NCI-H128 (cell line): ENCODE measurements around the gene GRK5.

Experiments
- DNase-seq: peaks from one replicate; lab custom pipeline; 2025; ENCODE audit not compliant: unreplicated experiment; lab: John Stamatoyannopoulos, UW

GRK5 gene

DNA sequence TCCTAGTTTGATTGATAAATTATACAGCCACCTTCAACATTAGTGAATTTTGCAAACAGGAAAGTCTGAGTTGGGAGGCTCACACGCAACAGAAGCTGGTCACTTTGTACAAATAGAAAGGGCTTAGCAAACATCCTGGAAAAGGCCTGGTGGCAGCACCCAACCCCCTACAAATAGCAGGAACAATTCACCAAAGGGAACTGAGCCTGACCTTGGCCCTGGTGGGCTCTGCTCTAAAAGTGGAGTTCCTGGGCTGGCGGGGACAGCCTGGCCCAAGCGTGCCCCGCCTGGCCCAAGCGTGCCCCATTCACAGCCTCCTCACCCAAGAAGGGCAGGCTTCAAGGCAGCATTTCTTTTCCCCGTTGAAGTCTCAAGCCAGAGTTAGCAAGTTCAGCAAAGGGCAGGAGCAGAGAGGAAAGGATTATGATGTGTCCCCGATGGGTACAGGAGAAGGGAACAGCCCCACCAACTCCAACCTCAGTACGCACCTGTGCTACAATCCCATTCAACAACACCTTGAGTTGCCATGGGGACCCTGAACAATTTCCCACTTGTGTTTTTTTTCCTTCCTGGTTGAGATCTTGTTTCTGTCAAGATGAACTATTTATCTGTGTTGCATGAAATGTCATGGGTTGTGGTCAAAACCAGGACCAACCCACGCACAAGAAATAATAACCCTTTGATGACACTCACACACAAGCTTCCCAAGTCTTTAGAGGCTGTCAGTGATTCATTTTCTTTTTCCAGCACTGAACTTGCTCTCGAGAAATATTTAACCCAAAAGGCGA is 291.7 kb downstream of the GRK5 start:
- DNase-seq = no peak

DNA sequence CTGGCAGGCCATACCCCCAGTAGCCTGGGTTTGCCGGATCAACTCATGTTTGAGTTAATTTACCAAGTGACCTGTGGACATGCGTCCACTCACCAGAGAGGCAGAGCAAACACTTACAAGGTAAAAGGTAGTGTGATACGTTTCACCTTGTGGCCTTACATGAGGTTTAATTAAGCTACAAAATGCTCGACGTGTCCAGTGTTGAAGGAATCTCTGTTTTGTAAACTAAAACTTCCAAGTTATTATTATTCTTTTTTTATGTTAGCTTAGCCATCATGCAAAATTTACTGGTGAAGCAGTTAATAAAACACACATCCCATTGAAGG is 292.3 kb downstream of the GRK5 start:
- DNase-seq = no peak

DNA sequence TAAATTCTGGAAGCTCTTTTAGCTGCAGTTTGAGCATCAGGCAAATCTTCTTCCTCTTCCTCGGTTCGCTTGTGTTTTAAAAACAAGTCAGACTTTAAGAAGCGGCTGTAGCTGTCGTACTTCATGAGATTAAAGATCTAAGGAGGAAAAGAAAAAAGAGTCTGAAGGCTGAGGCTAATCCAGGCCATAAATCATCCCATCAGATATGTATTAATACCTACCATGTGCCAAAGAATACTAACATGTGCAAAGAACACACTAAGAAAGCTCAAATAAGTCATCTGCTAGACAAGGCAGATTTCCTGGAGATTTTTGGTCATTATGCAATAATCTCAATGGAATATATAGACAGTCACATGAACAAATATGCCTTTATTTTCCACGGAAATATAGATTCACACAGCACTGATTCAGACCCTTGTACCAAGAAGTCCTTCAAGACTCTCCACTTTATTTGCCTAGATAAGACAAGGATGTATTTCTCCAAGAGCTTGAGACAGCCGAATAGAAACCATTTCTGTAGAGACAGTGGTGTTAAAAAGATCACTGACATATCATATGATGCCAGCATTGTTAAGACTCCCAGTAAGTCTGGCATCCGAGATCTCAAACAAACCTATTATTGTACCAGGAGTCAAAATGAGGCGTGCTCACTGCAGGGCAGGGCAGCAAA is 292.9 kb downstream of the GRK5 start:
- no peak for DNase-seq

DNA sequence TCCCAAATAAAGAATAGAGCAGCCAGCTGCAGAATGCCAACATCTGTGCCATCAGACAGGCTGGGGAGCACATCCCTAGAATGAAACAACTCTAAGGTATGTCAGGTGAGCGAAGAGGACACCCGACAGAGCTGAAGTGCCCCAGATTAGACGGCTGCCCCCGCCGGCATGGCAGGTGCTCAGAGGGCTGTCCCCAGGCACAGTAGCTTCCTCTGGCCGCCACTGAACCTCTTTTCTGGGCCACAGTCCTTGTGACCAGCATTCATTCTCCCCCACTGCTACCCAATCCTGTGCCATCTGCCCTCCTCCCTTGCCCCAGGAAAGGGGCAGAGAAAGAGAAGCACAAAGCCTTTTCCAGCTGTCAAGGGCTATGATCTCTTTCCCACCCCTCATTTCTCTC is 293.4 kb downstream of the GRK5 start:
- DNase-seq = no peak

DNA sequence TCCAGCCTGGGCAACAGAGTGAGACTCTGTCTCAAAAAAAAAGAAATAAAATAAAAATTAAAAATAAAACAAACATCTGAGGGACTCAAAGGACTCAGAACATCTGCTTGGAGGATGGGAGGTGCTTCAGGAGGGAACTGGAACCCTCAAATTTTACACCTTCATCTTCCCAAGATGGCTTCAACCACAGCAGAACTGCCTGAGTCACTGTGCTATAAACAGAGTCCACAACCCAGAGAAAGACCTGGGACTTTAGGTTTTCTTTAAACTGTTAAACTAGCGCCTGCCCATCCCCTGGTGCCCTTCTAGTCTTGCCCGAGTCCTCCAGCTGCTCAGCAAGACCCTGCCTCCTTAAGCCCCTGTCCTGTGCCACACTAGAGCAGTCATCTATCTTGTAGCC is 294.3 kb downstream of the GRK5 start:
- DNase-seq = no peak

DNA sequence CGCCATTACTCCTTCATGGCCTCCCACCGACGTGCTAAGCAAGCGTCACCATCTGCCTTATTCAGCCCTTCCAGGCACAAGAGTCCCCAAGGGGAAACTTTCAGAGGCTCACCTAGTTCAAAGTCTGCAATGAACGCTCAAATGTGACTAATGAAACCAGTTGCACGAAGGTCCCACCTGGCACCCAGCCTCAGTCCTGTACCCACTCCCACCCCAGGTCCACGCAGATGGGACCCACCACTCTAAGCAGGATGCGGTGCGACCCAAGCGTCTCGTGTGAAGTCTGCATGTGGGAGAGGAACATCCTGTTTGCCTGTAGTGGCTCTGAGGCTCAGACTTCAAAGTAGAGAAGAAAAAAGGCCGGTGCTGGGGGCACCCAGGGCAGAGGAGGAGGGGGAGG is 294.8 kb downstream of the GRK5 start:
- DNase-seq = no peak

DNA sequence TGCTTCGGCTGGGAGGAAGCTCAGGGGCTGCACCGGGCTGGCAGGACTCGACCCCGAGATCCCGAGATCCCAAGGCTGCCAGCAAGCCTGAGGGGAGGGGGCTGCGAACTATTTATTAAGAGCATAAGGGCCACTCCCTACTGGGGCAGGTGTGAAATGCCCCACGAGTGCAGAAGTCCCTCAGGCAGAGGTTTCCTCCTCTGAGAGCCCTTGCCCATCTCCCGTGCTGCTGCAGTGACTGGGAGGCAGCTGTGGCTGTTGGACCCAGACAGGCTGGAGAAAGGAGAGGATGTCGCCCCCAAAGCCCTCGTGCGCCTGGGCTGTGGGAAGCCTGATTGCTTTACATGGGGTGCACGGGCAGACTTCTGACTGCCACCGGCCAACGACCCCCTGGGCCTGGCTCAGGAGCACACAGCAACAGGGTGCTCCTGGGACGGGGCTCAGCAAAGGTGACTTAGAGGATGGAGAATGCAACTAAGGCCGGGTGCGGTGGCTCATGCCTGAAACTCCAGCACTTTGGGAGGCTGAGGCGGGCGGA is 295.3 kb downstream of the GRK5 start:
- no peak for DNase-seq

DNA sequence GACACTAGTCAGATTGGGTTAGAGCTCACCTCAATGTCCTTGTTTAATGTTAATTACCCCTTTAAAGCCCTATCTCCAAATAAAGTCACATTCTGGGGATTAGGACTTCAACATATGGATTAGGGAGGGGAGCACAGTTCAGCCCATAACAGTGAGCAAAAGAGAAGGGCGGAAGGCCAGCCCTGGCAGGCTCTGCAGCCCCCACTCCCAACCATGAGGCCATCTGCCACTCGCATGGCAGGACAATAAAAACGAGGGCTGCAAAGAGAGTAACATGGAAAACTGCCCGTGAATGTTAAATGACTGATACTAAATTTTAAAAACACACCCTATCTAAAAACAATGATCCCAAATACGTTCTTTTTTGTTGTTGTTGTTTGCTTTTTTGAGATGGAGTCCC is 296.4 kb downstream of the GRK5 start:
- DNase-seq = no peak

DNA sequence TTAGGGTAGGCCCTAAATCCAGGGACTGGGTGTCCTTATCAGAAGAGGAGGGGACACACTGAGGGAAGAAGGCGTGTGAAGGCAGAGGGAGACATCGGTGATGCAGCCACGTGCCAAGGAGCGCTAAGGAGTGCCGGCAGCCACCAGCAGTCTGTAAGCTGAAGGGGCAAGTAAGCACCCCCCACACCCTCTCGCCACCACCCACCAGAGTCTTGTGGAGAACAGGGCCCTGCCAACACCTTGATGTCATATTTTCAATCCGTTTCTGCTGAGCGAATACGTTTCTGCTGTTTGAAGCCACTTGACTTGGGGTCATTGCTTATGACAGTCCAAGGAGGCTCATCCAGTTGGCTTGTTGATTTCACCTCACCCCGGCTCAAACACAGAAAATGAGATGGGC is 297.3 kb downstream of the GRK5 start:
- no peak for DNase-seq

DNA sequence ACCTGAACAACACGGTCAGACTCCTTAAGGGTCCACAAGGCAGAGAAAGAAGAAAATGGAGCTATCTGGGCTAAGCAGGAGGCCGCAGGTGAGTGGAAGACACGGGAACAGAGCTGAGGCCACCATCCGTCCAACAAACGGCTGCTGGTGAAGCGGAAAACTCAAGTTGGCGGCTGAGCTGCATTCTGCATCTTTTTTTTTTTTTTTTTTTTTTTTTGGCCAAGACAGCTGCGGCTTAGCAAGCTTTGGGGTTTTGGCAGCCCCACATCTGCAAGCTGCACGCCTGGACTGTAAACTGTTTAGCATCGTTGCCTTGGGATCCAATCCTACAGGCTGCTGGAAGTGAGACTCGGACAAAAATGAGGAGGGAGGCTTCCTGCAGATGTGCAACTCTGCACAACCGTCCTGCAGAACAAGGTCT is 297.8 kb downstream of the GRK5 start:
- no peak for DNase-seq
